NCI-H226 (cell line): Measurements from ENCODE around the gene GPT2.

ENCODE experiments used
- DNase-seq: peaks from one replicate; pipeline ENCODE4 v3.0.0-alpha.2; 2015

GPT2 gene

DNA sequence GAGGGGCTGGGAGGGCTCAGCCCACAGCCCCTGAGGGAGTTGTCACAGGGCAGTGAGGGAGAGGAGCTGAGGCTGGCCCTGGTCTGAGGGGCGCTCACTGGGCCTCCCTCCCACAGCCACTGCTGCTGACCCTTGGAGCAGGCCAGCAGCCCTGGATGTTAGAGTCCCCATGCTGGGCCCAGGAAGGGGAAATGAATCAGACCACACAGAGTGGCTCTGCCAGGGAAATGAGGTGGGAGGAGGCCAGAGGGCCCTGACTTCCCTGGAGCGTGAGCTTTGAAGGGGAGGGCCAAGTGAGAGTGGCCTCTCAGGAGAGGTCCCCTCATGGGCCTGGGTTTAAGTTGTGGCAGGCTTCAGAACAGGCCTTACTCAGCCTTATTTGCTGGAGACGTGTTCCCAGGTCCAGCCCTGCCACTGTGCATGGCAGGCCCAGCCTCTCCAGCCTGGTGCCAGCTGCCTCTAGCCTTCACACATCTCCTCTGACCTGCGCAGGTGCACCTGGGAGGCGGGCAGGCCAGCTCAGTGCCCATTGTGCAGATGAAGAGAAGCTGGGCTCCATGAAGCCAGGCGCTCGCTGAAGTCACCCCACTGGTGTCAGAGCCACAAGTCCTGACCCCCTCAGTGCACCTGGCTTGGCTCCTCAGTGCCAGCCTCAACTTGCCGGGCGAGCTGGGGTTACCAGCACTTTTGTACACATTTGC lies 15.4 kb downstream of the GPT2 start:
- DNase-seq, result no peak

DNA sequence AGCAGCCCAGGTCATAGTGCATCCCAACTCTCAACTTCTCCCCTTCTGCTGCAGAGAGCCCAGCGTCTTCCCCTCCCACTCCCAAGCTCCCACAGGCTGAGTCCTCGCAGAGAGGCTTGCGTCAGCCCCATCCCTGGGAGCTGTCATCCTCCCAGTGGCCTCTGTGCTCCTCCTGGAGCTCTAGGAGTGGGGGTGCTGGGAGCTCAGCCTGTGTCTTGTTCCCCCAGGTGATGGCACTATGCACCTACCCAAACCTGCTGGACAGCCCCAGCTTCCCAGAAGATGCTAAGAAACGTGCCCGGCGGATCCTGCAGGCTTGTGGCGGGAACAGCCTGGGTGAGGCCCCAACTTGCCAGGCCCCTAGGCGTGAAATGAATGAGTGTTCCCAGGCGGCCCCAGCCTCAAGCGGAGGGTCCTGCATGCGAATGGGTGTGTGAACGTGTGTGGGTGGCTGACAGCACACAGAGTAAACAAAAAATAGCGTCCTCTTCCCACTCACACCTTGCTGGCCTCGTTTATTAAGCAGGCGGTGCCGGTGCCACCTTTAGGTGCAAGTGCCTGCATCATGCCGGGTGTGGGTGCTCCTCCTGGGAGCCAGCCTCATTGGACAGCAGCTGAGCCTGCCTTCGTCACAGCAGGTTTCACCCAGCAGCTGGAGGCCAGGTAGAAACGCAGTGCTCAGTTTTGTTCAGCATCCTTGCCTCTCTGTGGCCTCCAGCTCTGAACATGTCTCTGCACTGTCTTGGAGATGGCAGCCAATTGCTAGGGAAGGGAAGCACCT lies 16.5 kb downstream of the GPT2 start:
- no peak for DNase-seq

DNA sequence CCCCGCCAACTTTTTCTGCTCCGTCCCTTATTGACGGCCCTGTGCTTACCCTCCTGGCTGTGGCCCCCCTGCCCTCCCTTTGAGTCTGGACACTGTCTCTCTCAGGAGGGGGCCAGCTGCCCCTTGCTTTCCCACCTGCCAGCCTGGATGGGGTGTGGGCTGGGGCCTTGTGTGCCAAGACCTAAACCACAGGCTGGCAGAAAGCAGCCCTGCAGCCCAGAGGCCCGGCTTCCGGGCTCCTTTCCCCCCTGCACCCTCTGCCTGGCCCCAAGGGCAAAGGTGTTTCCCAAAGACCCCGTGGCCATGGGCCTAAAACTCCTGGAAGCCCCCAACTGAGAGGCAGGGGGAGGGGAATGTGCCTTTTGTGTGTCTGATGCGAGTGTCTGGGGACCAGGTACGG lies 17.5 kb downstream of the GPT2 start:
- DNase-seq, result no peak

GRCh38 chr16:46903255-46903905 lies 19.2 kb downstream of the GPT2 start:
- DNase-seq, result no peak

DNA sequence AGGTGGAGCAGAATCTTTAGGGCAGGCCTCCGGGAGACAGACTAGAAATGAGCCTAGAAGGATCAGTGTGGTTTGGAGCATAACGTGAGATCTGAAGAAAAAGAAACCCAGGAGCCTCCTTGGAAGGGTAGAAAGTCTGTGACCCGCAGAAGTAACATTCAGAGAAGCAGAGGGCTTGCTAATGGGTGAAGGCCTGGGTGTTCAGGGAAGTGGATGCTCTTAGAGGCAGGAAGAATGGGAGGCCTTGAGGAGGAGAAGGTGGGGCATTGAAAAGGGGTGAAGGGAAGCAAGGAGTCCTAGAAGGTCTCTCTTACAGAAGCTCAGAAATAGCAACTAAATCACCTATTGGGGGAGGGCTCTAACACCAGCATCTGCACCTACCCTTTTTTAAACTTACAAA lies 20.3 kb downstream of the GPT2 start:
- DNase-seq, result no peak

DNA sequence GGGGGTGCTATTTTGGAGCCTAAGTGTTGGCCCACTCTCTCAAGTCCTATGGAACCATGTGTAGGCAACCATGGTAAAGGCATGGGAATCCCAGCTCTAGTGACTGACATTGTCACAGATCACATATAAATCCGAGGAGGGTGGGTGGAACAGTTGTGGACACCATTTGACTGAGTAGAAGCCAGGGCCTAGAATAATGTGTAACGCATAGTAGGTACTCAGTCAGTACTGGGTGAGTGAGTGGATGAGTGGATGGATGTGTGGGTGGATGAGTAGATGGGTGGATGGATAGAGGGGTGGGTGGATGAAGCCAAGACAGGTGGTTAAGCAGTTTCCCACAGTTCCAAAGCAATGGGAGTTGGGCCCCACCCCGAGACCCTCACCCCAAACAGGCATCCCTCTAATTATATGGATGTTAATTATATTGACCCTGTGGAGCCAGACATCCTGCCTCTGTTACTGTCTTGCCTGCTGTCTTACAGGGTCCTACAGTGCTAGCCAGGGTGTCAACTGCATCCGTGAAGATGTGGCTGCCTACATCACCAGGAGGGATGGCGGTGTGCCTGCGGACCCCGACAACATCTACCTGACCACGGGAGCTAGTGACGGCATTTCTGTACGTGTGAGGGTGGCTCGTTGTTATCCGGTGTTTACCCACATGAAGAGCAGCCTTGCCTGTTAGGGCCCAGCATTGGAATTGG lies 22.3 kb downstream of the GPT2 start:
- no peak for DNase-seq

DNA sequence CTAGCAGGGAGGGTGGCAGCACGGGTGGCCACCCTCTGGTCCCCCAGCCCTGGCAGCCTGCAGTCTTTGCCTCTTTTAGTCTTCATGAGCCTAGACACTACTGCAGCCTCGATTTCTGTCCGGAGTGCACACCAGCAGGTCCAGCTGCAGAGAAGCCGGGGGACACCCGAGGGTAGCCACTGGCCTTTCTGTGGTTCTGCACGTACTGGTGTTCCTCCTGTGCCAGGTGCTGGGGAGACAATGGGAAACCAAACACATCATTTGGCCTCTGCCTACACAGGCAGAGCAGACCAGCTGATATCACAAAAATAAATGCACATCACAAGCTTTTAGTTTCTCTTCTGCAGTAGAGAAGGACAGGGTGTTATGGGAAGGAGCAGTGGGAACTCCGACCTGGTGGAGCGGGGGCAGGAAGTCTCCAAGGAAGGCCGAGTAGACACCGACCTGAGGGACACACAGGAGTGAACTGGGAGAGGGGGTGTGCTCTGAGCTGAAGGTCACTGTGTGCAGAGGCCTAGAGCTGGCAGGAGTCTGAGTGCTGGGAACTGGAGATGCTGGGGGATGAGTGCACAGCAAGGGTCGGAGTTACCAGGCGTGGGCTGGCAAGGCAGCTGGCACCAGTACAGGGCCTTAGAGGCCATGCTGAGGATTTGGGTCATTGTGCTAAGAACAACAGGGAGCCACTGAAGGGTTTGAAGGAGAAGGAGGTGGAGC lies 23.1 kb downstream of the GPT2 start:
- no peak for DNase-seq

- DNase-seq, result peak; percentile 23
These were observed 24.6 kb downstream of the GPT2 start for GRCh38 chr16:46908540-46909372.

- DNase-seq, result no peak
These were observed 26.9 kb downstream of the GPT2 start for GRCh38 chr16:46911038-46911437.

DNA sequence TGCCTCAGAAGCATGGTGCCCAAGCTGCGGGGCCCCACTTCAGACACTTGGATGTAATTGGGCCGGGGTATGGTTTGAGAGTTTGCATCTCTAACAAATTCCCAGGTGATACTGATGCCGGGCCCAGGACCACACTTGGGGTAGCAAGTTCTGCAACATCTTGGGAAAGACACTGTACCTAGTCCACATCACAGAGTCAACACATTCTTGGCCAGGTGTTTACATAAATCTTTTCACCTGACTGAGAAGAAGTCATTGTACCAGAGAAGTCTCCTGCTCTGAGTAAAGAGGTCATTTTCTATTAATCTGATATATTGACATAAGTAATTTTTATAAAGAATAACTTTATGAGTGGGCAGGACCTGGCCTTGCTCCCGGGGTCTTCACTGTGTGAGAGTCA lies 27.5 kb downstream of the GPT2 start:
- DNase-seq, result no peak

GRCh38 chr16:46914556-46915201 lies 30.5 kb downstream of the GPT2 start:
- DNase-seq, result no peak

- no peak for DNase-seq
These were observed 31.4 kb downstream of the GPT2 start for GRCh38 chr16:46915483-46916025.

- peak; percentile 46 for DNase-seq
These were observed 32.8 kb downstream of the GPT2 start for GRCh38 chr16:46916980-46917379.

GRCh38 chr16:46918400-46918799 lies 34.2 kb downstream of the GPT2 start:
- DNase-seq, result no peak

- DNase-seq, result no peak
These were observed 35.0 kb downstream of the GPT2 start for GRCh38 chr16:46918905-46919792.

DNA sequence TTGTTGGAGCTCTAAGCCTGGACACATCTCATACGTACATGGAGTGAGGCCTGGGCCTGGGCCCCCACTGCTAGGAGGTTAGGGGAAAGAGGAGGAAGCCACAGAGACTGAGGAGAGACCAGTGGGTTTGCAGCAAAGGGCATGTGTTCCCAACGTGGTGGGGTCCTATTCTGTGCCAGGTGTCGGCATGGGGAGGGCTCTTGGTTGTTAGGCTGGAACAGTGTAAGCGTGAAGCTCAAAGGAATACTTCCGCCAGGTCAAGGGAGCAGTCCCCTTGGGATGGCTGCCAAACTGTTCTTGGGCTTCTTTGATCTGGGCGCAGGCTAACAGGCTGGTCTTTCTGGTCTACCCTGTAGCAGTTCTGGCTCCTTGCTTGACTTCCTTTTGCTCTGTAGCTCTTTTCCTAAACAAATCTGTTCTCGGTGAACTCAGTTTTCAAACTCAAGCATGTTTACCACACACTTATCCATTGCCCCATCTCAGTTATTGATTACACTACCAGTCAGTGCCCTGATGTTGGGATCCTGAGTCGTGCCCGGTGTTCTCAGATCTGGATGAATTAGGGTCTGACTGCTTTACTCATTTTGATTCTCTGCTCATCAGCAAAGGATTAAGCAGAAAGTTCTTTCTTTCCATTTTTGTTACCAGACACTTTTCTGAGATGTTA lies 36.4 kb downstream of the GPT2 start:
- no peak for DNase-seq

- DNase-seq, result no peak
These were observed 38.1 kb downstream of the GPT2 start for GRCh38 chr16:46922239-46922638.

GRCh38 chr16:46923513-46924295 lies 39.5 kb downstream of the GPT2 start:
- DNase-seq, result no peak
